Esophagus squamous epithelium (tissue), 4 donors: ENCODE results near the gene CNST.

Experiments
- CTCF ChIP-seq, 6 experiments: fragments of 450-650 bp in 4 of 6; fragments of 200-600 bp in 2 of 6; sonication (generic) in 2 of 6; IDR thresholded peaks; one replicate each; pipeline ENCODE4 v1.5.1; 2016 to 2019; ENCODE audit warnings: antibody characterized with exemption in 6 of 6, mild to moderate bottlenecking in 4 of 6, moderate library complexity in 4 of 6
- POLR2A ChIP-seq, 4 donors: fragments of 450-650 bp; IDR thresholded peaks; one replicate each; pipeline ENCODE4 v1.6.1; 2017; ENCODE audit warnings: antibody characterized with exemption in 4 of 4, mild to moderate bottlenecking in 4 of 4, moderate library complexity in 3 of 4

GRCh38 chr1:246629976-246630375, 63.7 kb downstream of the CNST start:
- TF ChIP-seq CTCF (IDR thresholded peaks at IDR 0.05): no peak
- no peak for TF ChIP-seq POLR2A (IDR thresholded peaks at IDR 0.05)
